ENCODE data around the gene TAOK1. TPM values are rescaled to one million over a fixed set of nuclear protein-coding genes. Genes with fewer than 3 reads are reported as not detected.

The TAOK1 gene
- total RNA-seq, 1 experiment from 2014 or later, result 56.3 TPM

DNA sequence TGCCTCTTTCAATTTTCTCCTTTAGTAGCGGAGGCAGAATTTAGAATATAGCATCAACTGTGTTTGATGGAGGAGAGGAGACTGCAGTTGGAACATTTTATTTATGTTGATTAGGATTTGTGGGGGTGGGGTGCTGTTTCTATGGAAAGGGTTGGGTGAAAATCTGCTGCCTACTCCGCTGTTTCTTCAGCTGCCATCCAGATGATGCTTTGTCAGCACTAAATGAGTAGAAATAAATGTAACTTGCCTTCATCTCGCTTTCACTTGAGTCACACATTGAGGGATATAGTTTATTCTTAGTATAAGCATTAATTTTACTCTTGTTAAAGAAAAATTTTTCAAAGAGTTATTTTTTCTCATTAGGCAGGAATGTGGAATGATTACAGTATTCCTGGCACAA, 134.5 kb downstream of the TAOK1 start:
- BruUV-seq (replicated peaks), result no TSS peak
- H3K4me3 ChIP-seq (replicated peaks in 1 of 2; ENCODE audit: low read depth in 1 of 2, low read length in 2 of 2), result no peak overlapping the region
- no peaks in the 10 kb centered on the region for H3K27me3 ChIP-seq (ENCODE audit: insufficient read depth, low read length)
- TF ChIP-seq SIN3A (IDR thresholded peaks at IDR 0.05; ENCODE audit: low read depth) (no peak), CEBPB (IDR thresholded peaks at IDR 0.05; ENCODE audit: low read depth) (no peak), MAX (IDR thresholded peaks at IDR 0.05) (no peak), SRF (IDR thresholded peaks at IDR 0.05; ENCODE audit: low read depth) (no peak), ZFX (IDR thresholded peaks at IDR 0.05) (no peak), ELF1 (IDR thresholded peaks at IDR 0.05; ENCODE audit: borderline replicate concordance, low read depth) (no peak), REST (IDR thresholded peaks at IDR 0.05; ENCODE audit: low read depth) (no peak), FOSL1 (IDR thresholded peaks at IDR 0.05; ENCODE audit: low read depth) (no peak), CBX3 (IDR thresholded peaks at IDR 0.05; ENCODE audit: low read depth) (no peak), POLR2AphosphoS5 (IDR thresholded peaks at IDR 0.05; ENCODE audit: low read depth, low read length) (no peak), POLR2A (IDR thresholded peaks at IDR 0.05; ENCODE audit: borderline replicate concordance, extremely low read depth, insufficient read depth, insufficient read length) (no peak), ZNF274 (IDR thresholded peaks at IDR 0.05; ENCODE audit: low read depth, low read length) (no peak), CTCF (IDR thresholded peaks at IDR 0.05 in 2 of 3, conservative IDR thresholded peaks at IDR 0.05 in 1 of 3; ENCODE audit: borderline replicate concordance in 1 of 3, insufficient read depth in 1 of 3, low read depth in 2 of 3, low read length in 2 of 3) (no peak), RAD21 (IDR thresholded peaks at IDR 0.05; ENCODE audit: low read depth) (no peak), EGR1 (IDR thresholded peaks at IDR 0.05; ENCODE audit: low read depth) (no peak), JUND (IDR thresholded peaks at IDR 0.05) (no peak), YY1 (IDR thresholded peaks at IDR 0.05; ENCODE audit: extremely low read depth, insufficient replicate concordance, low read depth, low read length) (no peak), EZH2 (IDR thresholded peaks at IDR 0.05) (no peak)
- TF ChIP-seq, protein P1, sequence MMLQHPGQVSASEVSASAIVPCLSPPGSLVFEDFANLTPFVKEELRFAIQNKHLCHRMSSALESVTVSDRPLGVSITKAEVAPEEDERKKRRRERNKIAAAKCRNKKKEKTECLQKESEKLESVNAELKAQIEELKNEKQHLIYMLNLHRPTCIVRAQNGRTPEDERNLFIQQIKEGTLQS (IDR thresholded peaks at IDR 0.05), result no peak
- TF ChIP-seq, protein P2, sequence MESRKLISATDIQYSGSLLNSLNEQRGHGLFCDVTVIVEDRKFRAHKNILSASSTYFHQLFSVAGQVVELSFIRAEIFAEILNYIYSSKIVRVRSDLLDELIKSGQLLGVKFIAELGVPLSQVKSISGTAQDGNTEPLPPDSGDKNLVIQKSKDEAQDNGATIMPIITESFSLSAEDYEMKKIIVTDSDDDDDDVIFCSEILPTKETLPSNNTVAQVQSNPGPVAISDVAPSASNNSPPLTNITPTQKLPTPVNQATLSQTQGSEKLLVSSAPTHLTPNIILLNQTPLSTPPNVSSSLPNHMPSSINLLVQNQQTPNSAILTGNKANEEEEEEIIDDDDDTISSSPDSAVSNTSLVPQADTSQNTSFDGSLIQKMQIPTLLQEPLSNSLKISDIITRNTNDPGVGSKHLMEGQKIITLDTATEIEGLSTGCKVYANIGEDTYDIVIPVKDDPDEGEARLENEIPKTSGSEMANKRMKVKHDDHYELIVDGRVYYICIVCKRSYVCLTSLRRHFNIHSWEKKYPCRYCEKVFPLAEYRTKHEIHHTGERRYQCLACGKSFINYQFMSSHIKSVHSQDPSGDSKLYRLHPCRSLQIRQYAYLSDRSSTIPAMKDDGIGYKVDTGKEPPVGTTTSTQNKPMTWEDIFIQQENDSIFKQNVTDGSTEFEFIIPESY (IDR thresholded peaks at IDR 0.05; ENCODE audit: extremely low read depth, insufficient replicate concordance, low read length), result no peak
- no peaks in the 10 kb centered on the region for H4K20me1 ChIP-seq (ENCODE audit: insufficient read depth)
- ChIA-PET RAD21 (ENCODE audit: low non-redundant PET in 1 of 2, low total read pairs in 2 of 2, uncharacterized antibody in 2 of 2, unreplicated experiment in 2 of 2) (no interaction called here), CTCF (no interaction called here), POLR2A (no interaction called here)
- no peak for DNase-seq (ENCODE audit: low read depth, low spot score)
- no peaks in the 10 kb centered on the region for H3K9me2 ChIP-seq (ENCODE audit: insufficient read depth)
- H3K9me3 ChIP-seq (ENCODE audit: control insufficient read depth in 1 of 2, insufficient read depth in 1 of 2, low read depth in 1 of 2, low read length in 2 of 2), result no peaks in the 10 kb centered on the region
- no peak overlapping the region for H3K9ac ChIP-seq (ENCODE audit: low read length)
- H3K4me1 ChIP-seq (ENCODE audit: control insufficient read depth in 1 of 2, insufficient read depth in 2 of 2, low read length in 2 of 2), result no peaks in the 10 kb centered on the region
- H3K36me3 ChIP-seq (ENCODE audit: control insufficient read depth in 1 of 2, insufficient read depth in 2 of 2, low read length in 2 of 2), result peaks cover 8 to 13% of the 10 kb centered on the region in 2 experiments; a peak in 2 of 4 replicates
- no peaks in the 10 kb centered on the region for H3K79me2 ChIP-seq (ENCODE audit: insufficient read depth, low read length)
- intact Hi-C loops (cut with micrococcal nuclease), result no loop called here
- no peak overlapping the region for H3K27ac ChIP-seq (ENCODE audit: low read depth, low read length)
- H2AFZ ChIP-seq (ENCODE audit: low read depth, low read length, poor library complexity, severe bottlenecking), result no peak overlapping the region
- H3K4me2 ChIP-seq (ENCODE audit: low read length), result no peak overlapping the region
- no peak for ATAC-seq

All from HCT116 (cell line).